ENCODE measurements around the gene RETREG1. TPM values are rescaled to one million over a fixed set of nuclear protein-coding genes. Genes with fewer than 3 reads are reported as not detected.

Gene RETREG1
- total and polyA plus RNA-seq, 2 of the 13 experiments (the other 11 are each of a cell fraction or from before 2014, with no cell fraction given), result 0.07 TPM; not detected in 1

- TF ChIP-seq TBL1XR1 (IDR thresholded peaks at IDR 0.05; ENCODE audit: borderline replicate concordance, low read length, partially characterized antibody) (no peak), NFIC (IDR thresholded peaks at IDR 0.05; ENCODE audit: low read length) (no peak), NFIB (CRISPR knock-in tag; IDR thresholded peaks at IDR 0.05; ENCODE audit: borderline replicate concordance) (no peak), TRIM24 (CRISPR knock-in tag; IDR thresholded peaks at IDR 0.05) (no peak), PHB2 (IDR thresholded peaks at IDR 0.05; ENCODE audit: partially characterized antibody) (no peak), HNF4A (CRISPR knock-in tag; IDR thresholded peaks at IDR 0.05) (peak; percentile 78), ZNF354B (CRISPR knock-in tag; IDR thresholded peaks at IDR 0.05) (no peak), ZNF768 (CRISPR knock-in tag; IDR thresholded peaks at IDR 0.05) (no peak), ZNF770 (CRISPR knock-in tag; IDR thresholded peaks at IDR 0.05) (peak; percentile 95)
- TF ChIP-seq, protein P1, sequence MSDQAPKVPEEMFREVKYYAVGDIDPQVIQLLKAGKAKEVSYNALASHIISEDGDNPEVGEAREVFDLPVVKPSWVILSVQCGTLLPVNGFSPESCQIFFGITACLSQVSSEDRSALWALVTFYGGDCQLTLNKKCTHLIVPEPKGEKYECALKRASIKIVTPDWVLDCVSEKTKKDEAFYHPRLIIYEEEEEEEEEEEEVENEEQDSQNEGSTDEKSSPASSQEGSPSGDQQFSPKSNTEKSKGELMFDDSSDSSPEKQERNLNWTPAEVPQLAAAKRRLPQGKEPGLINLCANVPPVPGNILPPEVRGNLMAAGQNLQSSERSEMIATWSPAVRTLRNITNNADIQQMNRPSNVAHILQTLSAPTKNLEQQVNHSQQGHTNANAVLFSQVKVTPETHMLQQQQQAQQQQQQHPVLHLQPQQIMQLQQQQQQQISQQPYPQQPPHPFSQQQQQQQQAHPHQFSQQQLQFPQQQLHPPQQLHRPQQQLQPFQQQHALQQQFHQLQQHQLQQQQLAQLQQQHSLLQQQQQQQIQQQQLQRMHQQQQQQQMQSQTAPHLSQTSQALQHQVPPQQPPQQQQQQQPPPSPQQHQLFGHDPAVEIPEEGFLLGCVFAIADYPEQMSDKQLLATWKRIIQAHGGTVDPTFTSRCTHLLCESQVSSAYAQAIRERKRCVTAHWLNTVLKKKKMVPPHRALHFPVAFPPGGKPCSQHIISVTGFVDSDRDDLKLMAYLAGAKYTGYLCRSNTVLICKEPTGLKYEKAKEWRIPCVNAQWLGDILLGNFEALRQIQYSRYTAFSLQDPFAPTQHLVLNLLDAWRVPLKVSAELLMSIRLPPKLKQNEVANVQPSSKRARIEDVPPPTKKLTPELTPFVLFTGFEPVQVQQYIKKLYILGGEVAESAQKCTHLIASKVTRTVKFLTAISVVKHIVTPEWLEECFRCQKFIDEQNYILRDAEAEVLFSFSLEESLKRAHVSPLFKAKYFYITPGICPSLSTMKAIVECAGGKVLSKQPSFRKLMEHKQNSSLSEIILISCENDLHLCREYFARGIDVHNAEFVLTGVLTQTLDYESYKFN (CRISPR knock-in tag; conservative IDR thresholded peaks at IDR 0.05), result no peak
- TF ChIP-seq, protein P2, sequence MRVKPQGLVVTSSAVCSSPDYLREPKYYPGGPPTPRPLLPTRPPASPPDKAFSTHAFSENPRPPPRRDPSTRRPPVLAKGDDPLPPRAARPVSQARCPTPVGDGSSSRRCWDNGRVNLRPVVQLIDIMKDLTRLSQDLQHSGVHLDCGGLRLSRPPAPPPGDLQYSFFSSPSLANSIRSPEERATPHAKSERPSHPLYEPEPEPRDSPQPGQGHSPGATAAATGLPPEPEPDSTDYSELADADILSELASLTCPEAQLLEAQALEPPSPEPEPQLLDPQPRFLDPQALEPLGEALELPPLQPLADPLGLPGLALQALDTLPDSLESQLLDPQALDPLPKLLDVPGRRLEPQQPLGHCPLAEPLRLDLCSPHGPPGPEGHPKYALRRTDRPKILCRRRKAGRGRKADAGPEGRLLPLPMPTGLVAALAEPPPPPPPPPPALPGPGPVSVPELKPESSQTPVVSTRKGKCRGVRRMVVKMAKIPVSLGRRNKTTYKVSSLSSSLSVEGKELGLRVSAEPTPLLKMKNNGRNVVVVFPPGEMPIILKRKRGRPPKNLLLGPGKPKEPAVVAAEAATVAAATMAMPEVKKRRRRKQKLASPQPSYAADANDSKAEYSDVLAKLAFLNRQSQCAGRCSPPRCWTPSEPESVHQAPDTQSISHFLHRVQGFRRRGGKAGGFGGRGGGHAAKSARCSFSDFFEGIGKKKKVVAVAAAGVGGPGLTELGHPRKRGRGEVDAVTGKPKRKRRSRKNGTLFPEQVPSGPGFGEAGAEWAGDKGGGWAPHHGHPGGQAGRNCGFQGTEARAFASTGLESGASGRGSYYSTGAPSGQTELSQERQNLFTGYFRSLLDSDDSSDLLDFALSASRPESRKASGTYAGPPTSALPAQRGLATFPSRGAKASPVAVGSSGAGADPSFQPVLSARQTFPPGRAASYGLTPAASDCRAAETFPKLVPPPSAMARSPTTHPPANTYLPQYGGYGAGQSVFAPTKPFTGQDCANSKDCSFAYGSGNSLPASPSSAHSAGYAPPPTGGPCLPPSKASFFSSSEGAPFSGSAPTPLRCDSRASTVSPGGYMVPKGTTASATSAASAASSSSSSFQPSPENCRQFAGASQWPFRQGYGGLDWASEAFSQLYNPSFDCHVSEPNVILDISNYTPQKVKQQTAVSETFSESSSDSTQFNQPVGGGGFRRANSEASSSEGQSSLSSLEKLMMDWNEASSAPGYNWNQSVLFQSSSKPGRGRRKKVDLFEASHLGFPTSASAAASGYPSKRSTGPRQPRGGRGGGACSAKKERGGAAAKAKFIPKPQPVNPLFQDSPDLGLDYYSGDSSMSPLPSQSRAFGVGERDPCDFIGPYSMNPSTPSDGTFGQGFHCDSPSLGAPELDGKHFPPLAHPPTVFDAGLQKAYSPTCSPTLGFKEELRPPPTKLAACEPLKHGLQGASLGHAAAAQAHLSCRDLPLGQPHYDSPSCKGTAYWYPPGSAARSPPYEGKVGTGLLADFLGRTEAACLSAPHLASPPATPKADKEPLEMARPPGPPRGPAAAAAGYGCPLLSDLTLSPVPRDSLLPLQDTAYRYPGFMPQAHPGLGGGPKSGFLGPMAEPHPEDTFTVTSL (CRISPR knock-in tag; IDR thresholded peaks at IDR 0.05; ENCODE audit: borderline replicate concordance), result no peak
Measured at GRCh38 chr5:16554110-16554509, 62.7 kb downstream of the RETREG1 start (continued).

All from HepG2 (cell line).